Measurements from ENCODE around the gene TAX1BP1.

DNA sequence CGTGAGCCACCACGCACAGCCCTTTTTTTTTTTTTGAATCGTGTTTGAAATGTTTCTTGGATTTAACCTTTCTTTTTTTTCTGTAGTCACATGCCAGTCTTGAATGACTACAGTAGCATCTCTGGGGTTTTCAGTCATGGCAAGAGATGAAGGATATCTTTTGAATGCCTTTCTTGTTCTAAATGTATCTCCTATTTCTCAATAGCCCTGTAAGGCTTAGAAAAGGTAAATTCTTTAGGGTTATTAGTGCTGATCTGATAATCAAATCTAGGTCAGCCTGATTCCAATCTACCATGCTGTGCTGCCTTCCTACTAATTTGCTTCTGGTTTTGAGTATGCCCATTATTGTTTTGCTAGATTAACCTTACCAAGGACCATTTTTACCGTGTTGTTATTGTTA lies 70.2 kb downstream of the TAX1BP1 start:
- TF ChIP-seq, protein P1, sequence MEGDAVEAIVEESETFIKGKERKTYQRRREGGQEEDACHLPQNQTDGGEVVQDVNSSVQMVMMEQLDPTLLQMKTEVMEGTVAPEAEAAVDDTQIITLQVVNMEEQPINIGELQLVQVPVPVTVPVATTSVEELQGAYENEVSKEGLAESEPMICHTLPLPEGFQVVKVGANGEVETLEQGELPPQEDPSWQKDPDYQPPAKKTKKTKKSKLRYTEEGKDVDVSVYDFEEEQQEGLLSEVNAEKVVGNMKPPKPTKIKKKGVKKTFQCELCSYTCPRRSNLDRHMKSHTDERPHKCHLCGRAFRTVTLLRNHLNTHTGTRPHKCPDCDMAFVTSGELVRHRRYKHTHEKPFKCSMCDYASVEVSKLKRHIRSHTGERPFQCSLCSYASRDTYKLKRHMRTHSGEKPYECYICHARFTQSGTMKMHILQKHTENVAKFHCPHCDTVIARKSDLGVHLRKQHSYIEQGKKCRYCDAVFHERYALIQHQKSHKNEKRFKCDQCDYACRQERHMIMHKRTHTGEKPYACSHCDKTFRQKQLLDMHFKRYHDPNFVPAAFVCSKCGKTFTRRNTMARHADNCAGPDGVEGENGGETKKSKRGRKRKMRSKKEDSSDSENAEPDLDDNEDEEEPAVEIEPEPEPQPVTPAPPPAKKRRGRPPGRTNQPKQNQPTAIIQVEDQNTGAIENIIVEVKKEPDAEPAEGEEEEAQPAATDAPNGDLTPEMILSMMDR (IDR thresholded peaks at IDR 0.05) = no peak
- no peak for TF ChIP-seq POLR2A (IDR thresholded peaks at IDR 0.05)
